ENCODE results near the gene LRRC25. TPM values are rescaled to one million over a fixed set of nuclear protein-coding genes. Genes with fewer than 3 reads are reported as not detected.
A peak's percentile ranks its signal among the peaks of the same experiment; 100 is the strongest.

LRRC25 gene
- total RNA-seq, 1 experiment from 2014 or later: not detected

DNA sequence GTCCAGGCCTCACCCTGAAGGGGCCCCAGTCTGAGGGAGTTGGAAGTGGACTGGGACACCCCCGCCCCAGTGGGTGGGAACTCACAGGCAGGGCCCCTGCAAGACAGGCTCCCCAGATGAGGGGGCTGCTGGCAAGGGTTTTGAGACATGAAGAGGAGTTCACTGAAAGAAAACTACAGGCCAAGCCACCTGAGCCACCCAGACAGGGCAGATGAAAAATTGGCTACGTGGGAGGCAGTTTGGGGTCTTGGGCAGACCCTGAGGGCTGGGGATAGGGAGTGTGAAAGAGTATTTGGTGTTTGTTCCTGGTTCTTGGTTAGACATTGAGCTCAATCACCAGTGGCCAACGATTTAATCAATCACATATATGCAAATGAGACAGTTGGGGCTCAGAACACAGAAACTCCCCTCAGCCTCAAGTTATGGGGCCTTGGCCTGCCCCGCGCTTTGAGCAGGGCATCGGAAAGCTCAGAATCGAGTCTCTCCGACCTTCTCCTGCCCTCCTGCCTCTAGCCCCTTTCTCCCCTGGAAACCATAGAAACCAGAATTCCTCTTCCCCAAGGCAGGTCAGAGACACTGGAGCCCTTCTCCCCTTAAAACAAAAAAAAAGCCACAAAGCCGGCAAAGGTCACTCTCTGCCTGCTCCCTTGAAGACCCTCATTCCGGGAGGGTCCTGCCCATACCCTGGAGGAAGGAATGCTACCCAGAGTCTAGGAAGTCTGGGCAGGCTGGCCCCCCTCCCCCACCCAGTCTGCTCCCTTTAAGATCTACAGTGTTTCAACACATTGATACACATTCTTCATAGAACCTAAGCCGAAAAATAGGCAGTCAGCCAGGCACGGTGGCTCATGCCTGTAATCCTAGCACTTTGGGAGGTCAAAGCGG, 41.8 kb upstream of the LRRC25 start:
- H4K20me1 ChIP-seq (ENCODE audit: control insufficient read depth, insufficient read depth, insufficient read length): peaks cover 3% of the 10 kb centered on the region
- H4K8ac ChIP-seq (replicated peaks; ENCODE audit: insufficient read length, low read depth, low read length): no peak overlapping the region
- H3K56ac ChIP-seq (ENCODE audit: insufficient read length, low read depth, low read length): no peak overlapping the region
- H3K9ac ChIP-seq (ENCODE audit: extremely low read depth, insufficient read length, low read length): no peak overlapping the region
- H2BK12ac ChIP-seq (ENCODE audit: insufficient read length, low read depth, low read length): no peak overlapping the region
- no peaks in the 10 kb centered on the region for H3K9me3 ChIP-seq (ENCODE audit: control insufficient read depth, low read depth, low read length)
- H3K23me2 ChIP-seq (ENCODE audit: insufficient read length, low read depth, low read length, poor library complexity, severe bottlenecking): peaks cover 10% of the 10 kb centered on the region
- peaks cover 3% of the 10 kb centered on the region for H3K27me3 Mint-ChIP-seq (ENCODE audit: low read depth)
- peak overlapping the region; percentile 74 to 89 (median 88) for H3K27ac Mint-ChIP-seq
- no peaks in the 10 kb centered on the region for H3K79me2 ChIP-seq (ENCODE audit: insufficient read depth, low read length)
- H3K36me3 Mint-ChIP-seq (ENCODE audit: insufficient read depth in 1 of 3, low read depth in 3 of 3): peaks cover 7 to 33% (median 26%) of the 10 kb centered on the region in 3 experiments
- no peak overlapping the region for H3K4me2 ChIP-seq (ENCODE audit: insufficient read depth, insufficient read length, low read length)
- no peak overlapping the region for H3K27ac ChIP-seq (ENCODE audit: insufficient read length, low read depth, low read length)
- no peak overlapping the region for H3K14ac ChIP-seq (ENCODE audit: insufficient read depth, low read length)
- H3K4ac ChIP-seq (ENCODE audit: low read depth, low read length): no peak overlapping the region
- H3K79me1 ChIP-seq (ENCODE audit: insufficient read depth, low read depth, low read length, poor library complexity, severe bottlenecking): no peaks in the 10 kb centered on the region
- no peak overlapping the region for H2AK5ac ChIP-seq (ENCODE audit: insufficient read length, low read length)
- no peak overlapping the region for H2BK5ac ChIP-seq (ENCODE audit: insufficient read length, low read length)
- peak overlapping the region in 1 of 2 experiments; percentile 55; a peak in 4 of 5 replicates for H3K4me3 Mint-ChIP-seq
- H2AFZ ChIP-seq (ENCODE audit: low read length): no peak overlapping the region
- no peak for DNase-seq
- H3K9me3 Mint-ChIP-seq: peaks cover 3% of the 10 kb centered on the region in 2 experiments; a peak in 4 of 5 replicates
- no peak overlapping the region for H2BK20ac ChIP-seq (ENCODE audit: low read depth, low read length, poor library complexity, severe bottlenecking)
- WGBS (ENCODE audit: extremely low coverage, insufficient read length, low lambda C conversion rate): no CpG with 5 or more reads among the region's 13 CpGs
- H3T11ph ChIP-seq (ENCODE audit: low read length): no peak overlapping the region
- H4K91ac ChIP-seq (ENCODE audit: insufficient read length, low read depth, low read length): no peak overlapping the region
- H4K5ac ChIP-seq (ENCODE audit: insufficient read length, low read depth, low read length): no peak overlapping the region
- peak overlapping the region; percentile 12 for H3K18ac ChIP-seq (ENCODE audit: insufficient read length, low read depth, low read length)
- peaks cover 7% of the 10 kb centered on the region; the same call in 1 of the 2 replicates for H3K4me1 ChIP-seq (ENCODE audit: insufficient read depth, low read length)
- H2BK120ac ChIP-seq (ENCODE audit: low read depth, low read length, poor library complexity, severe bottlenecking): no peak overlapping the region
- H3K27me3 ChIP-seq (ENCODE audit: insufficient read depth, low read length): no peaks in the 10 kb centered on the region
- no peak overlapping the region for H2BK15ac ChIP-seq (ENCODE audit: low read depth, low read length)
- H3K23ac ChIP-seq (ENCODE audit: insufficient read length, low read depth, low read length): no peak overlapping the region
- peaks cover 26 to 33% of the 10 kb centered on the region in 2 experiments for H3K4me1 Mint-ChIP-seq
- TF ChIP-seq, protein P1, sequence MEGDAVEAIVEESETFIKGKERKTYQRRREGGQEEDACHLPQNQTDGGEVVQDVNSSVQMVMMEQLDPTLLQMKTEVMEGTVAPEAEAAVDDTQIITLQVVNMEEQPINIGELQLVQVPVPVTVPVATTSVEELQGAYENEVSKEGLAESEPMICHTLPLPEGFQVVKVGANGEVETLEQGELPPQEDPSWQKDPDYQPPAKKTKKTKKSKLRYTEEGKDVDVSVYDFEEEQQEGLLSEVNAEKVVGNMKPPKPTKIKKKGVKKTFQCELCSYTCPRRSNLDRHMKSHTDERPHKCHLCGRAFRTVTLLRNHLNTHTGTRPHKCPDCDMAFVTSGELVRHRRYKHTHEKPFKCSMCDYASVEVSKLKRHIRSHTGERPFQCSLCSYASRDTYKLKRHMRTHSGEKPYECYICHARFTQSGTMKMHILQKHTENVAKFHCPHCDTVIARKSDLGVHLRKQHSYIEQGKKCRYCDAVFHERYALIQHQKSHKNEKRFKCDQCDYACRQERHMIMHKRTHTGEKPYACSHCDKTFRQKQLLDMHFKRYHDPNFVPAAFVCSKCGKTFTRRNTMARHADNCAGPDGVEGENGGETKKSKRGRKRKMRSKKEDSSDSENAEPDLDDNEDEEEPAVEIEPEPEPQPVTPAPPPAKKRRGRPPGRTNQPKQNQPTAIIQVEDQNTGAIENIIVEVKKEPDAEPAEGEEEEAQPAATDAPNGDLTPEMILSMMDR (conservative IDR thresholded peaks at IDR 0.05): peak; percentile 30; the same call in 1 of the 3 replicates
